HFFc6 (cell line): ENCODE results near the gene CADM2. TPM values are rescaled to one million over a fixed set of nuclear protein-coding genes. Genes with fewer than 3 reads are reported as not detected.

Source experiments
- DNase-seq: peaks from one replicate; pipeline ENCODE4 v3.0.0-alpha.2; 2018
- H3K27ac Mint-ChIP-seq: 2 replicates; pipeline ENCODE4 v1.8.0; 2020; ENCODE audit warnings: mild to moderate bottlenecking, mixed read lengths
- H3K27me3 Mint-ChIP-seq: 2 replicates; pipeline ENCODE4 v1.8.0; 2021; ENCODE audit warnings: mild to moderate bottlenecking, moderate library complexity, mixed read lengths; ENCODE audit not compliant: insufficient read depth
- H3K36me3 Mint-ChIP-seq: 2 replicates; pipeline ENCODE4 v1.8.0; 2021; ENCODE audit warnings: low read depth, mixed read lengths
- H3K4me1 Mint-ChIP-seq: 2 replicates; pipeline ENCODE4 v1.8.0; 2020; ENCODE audit warnings: low read depth, mixed read lengths
- H3K4me3 Mint-ChIP-seq: 2 replicates; pipeline ENCODE4 v1.8.0; 2020; ENCODE audit warnings: mild to moderate bottlenecking, moderate library complexity, mixed read lengths
- H3K9me3 Mint-ChIP-seq: 2 replicates; pipeline ENCODE4 v1.8.0; 2020; ENCODE audit warnings: mild to moderate bottlenecking, mixed read lengths
- CTCF ChIP-seq: fragments of 200-600 bp; sonication (generic); IDR thresholded peaks from 2 replicates; pipeline ENCODE4 v1.5.0; 2021; ENCODE audit warnings: antibody characterized with exemption, mild to moderate bottlenecking
- total RNA-seq, 6 experiments: library from RNA; stranded (reverse); fragmentation: NEBNext Ultra II Directional; extraction: Animal tissue kit (Norgen Biotek cat#: 25700); gene quantifications; 2 replicates in 1 of 6; 3 replicates in 5 of 6; pipeline ENCODE4 v1.2.3, GENCODE V29; 2021

The CADM2 gene
- total RNA-seq, 6 experiments from 2014 or later: not detected

DNA sequence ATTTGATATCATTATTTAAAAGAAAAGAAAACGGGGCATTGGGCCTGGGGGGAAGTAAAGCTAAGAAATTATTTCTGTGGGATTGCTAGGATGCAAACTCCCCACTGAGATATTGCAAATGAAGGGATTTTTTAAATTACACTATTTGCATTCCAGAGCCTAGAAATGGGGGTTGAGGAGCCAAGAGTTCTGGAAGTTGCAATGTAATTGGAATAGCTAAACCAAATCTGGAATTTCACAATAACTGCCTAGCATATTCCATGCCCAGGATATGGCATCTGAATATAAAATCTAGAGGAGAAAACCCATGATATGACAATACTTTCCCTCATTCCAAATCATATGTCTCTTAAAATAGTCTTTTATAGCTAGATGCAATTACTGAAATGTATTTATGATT lies 93.0 kb downstream of the CADM2 start:
- H3K4me3 Mint-ChIP-seq: no peak overlapping the region
- DNase-seq: no peak
- no peaks in the 10 kb centered on the region; the same call in 1 of the 2 replicates for H3K27me3 Mint-ChIP-seq
- no peak overlapping the region for H3K27ac Mint-ChIP-seq
- peaks cover 31% of the 10 kb centered on the region for H3K9me3 Mint-ChIP-seq
- H3K4me1 Mint-ChIP-seq: no peaks in the 10 kb centered on the region
- TF ChIP-seq CTCF: no peak
- no peaks in the 10 kb centered on the region for H3K36me3 Mint-ChIP-seq

- H3K4me1 Mint-ChIP-seq: no peaks in the 10 kb centered on the region
- no peak overlapping the region for H3K4me3 Mint-ChIP-seq
- H3K9me3 Mint-ChIP-seq: peaks cover 19% of the 10 kb centered on the region
- no peak for DNase-seq
- no peaks in the 10 kb centered on the region for H3K36me3 Mint-ChIP-seq
- H3K27ac Mint-ChIP-seq: no peak overlapping the region
- TF ChIP-seq CTCF: no peak
- no peaks in the 10 kb centered on the region for H3K27me3 Mint-ChIP-seq
Measured at GRCh38 chr3:85053626-85054025, 94.8 kb downstream of the CADM2 start.

DNA sequence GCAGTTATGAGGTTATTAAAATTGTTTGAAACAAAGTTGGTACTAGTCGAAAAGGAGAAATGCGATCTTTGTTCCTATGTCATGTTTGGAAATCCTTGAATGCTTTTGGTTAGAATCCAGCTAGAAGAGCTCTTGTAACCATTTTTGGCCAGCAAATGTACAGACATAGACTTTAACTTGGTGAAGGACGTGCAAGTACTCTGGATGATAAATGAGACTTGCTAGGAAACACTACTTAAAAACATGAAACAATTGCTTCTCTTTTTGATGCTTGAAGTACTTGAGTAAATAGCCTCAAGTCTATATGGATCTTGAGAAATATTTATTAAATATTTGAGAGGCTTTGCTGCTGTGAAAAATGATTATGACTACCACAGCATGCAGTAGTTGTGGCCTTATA lies 95.8 kb downstream of the CADM2 start:
- no peak for TF ChIP-seq CTCF
- H3K4me3 Mint-ChIP-seq: no peak overlapping the region

DNA sequence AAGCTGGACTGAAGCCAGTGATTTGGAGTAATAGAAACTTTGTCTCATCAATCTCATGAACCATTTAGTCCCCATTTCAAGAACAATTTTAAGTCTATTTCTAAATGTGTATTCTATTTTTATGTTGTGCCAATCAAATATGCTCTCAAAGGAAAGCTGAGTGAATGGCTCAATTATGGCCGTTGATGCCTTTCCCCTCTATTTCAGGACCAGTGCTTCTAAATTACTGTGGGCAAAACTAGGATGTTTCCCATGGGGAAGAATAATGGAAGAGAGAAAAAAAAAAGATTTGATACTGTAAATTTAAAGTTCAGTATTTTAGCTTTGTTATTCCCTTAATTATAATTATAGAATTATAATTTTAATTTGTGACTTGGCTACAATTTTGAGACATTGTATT lies 110.1 kb downstream of the CADM2 start:
- H3K4me1 Mint-ChIP-seq: no peaks in the 10 kb centered on the region
- peaks cover 16% of the 10 kb centered on the region for H3K9me3 Mint-ChIP-seq
- DNase-seq: no peak
- no peak overlapping the region for H3K27ac Mint-ChIP-seq
- no peaks in the 10 kb centered on the region; the same call in 1 of the 2 replicates for H3K36me3 Mint-ChIP-seq
- no peak overlapping the region for H3K4me3 Mint-ChIP-seq
- no peak for TF ChIP-seq CTCF
- H3K27me3 Mint-ChIP-seq: no peaks in the 10 kb centered on the region

More for the DNA sequence above, 95.8 kb downstream of the CADM2 start:
- Mint-ChIP-seq H3K27ac (no peak overlapping the region), H3K27me3 (no peaks in the 10 kb centered on the region), H3K36me3 (no peaks in the 10 kb centered on the region), H3K9me3 (peaks cover 19% of the 10 kb centered on the region), H3K4me1 (no peaks in the 10 kb centered on the region)
- no peak for DNase-seq

DNA sequence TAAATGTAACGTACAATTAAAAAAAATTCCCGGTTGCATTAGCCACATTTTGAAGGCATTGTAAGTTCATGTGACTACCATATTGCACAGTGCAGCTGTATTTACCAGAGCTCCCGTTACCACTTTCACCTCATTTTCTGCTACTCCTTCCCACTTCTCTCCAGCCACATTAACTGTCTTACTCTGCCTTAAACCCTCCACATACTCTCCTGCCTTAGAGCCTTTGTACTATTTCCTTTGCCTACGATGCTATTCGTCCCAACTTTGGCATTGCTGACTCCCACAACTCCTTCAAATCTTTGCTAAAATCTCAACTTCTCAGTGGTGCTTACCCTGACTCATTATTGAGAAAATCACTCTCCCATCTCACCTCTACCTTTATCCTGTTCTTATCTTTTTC lies 115.2 kb downstream of the CADM2 start:
- Mint-ChIP-seq H3K27me3 (no peaks in the 10 kb centered on the region), H3K4me3 (no peak overlapping the region), H3K9me3 (peaks cover 7% of the 10 kb centered on the region), H3K27ac (no peak overlapping the region), H3K4me1 (no peaks in the 10 kb centered on the region), H3K36me3 (no peaks in the 10 kb centered on the region)
- no peak for TF ChIP-seq CTCF
- no peak for DNase-seq

- Mint-ChIP-seq H3K4me3 (no peak overlapping the region), H3K36me3 (no peaks in the 10 kb centered on the region), H3K9me3 (peaks cover 7% of the 10 kb centered on the region), H3K4me1 (no peaks in the 10 kb centered on the region), H3K27ac (no peak overlapping the region), H3K27me3 (no peaks in the 10 kb centered on the region)
- no peak for TF ChIP-seq CTCF
- no peak for DNase-seq
Measured at GRCh38 chr3:85075663-85076062, 116.9 kb downstream of the CADM2 start.
